K562 (cell line): ENCODE data around the gene OBSCN. TPM values are rescaled to one million over a fixed set of nuclear protein-coding genes. Genes with fewer than 3 reads are reported as not detected.

ENCODE experiments used
- MYBL2 ChIP-seq, 2 experiments: fragments of 450-650 bp in 1 of 2; sonication (generic) in 1 of 2; formaldehyde crosslinking in 1 of 2; IDR thresholded peaks; 2 replicates each; pipeline versions ENCODE4 v1.6.1 to v1.8.1; 2017 to 2022; ENCODE audit warnings: borderline replicate concordance in 1 of 2, inconsistent platforms in 1 of 2, low read depth in 1 of 2, mild to moderate bottlenecking in 1 of 2, missing genetic modification reagents in 1 of 2, moderate library complexity in 1 of 2
- SMC3 ChIP-seq: conservative IDR thresholded peaks from 2 replicates; pipeline ENCODE4 v1.6.1; 2011; ENCODE audit warnings: low read depth, low read length, improper control_type of control experiment; ENCODE audit not compliant: insufficient read depth
- TBL1XR1 ChIP-seq, 2 experiments: IDR thresholded peaks; 2 replicates each; pipeline ENCODE4 v1.6.1; 2012; ENCODE audit warnings: improper control_type of control experiment in 2 of 2, low read length in 2 of 2, mild to moderate bottlenecking in 1 of 2
- ZNF175 ChIP-seq: fragments of 200-800 bp; sonication (Bioruptor generic); IDR thresholded peaks from 2 replicates; pipeline ENCODE4 v1.6.1; 2016; ENCODE audit warnings: low read depth, mild to moderate bottlenecking, missing genetic modification characterization, missing compliant biosample characterization
- ZNF311 ChIP-seq: fragments of 250-450 bp; sonication (Bioruptor Pico); IDR thresholded peaks from 2 replicates; pipeline ENCODE4 v1.4.0; 2020; ENCODE audit warnings: mild to moderate bottlenecking, moderate library complexity
- ZNF316 ChIP-seq: fragments of 450-650 bp; IDR thresholded peaks from 2 replicates; pipeline ENCODE4 v1.6.1; 2016
- ZNF354B ChIP-seq: fragments of 250-450 bp; sonication (Bioruptor Pico); IDR thresholded peaks from 2 replicates; pipeline ENCODE4 v1.4.0; 2020
- polyA plus RNA-seq, 8 experiments: library from polyadenylated mRNA; depleted of rRNA in 4 of 8; stranded (reverse) in 5 of 8; unstranded in 3 of 8; fragments of >200 nt; fragmentation: Nextera tagmentation in 2 of 8; fragmentation: Illumina TruSeq in 1 of 8; extraction: Ambion mirVana in 2 of 8; extraction: Trizol in 1 of 8; gene quantifications; 2 replicates each; pipeline versions ENCODE4 v1.2.1 to v1.2.3, GENCODE V29; 2011 to 2014; ENCODE audit warnings: inconsistent platforms in 1 of 8, missing spikeins in 1 of 8
- total RNA-seq, 7 experiments: library from RNA; depleted of rRNA in 6 of 7; stranded (reverse); fragments of >200 nt in 6 of 7; fragmentation: Illumina TruSeq in 2 of 7; extraction: Trizol in 2 of 7; gene quantifications; 2 replicates each; pipeline versions ENCODE4 v1.2.1 to v1.2.3, GENCODE V29; 2011 to 2021; ENCODE audit warnings: low replicate concordance in 1 of 7
- TF ChIP-seq, protein P1 (sequence below): fragments of 450-650 bp; IDR thresholded peaks from 2 replicates; pipeline ENCODE4 v1.6.1; 2016; ENCODE audit warnings: mild to moderate bottlenecking, moderate library complexity
- TF ChIP-seq, protein P2 (sequence below), 2 experiments: fragments of 250-450 bp in 1 of 2; fragments of 450-650 bp in 1 of 2; sonication (Bioruptor Pico) in 1 of 2; IDR thresholded peaks; 2 replicates each; pipeline versions ENCODE4 v1.6.1 to v1.8.0; 2016 to 2021; ENCODE audit warnings: mild to moderate bottlenecking in 2 of 2, moderate library complexity in 2 of 2, missing compliant biosample characterization in 1 of 2, missing genetic modification characterization in 1 of 2
- TF ChIP-seq, protein P3 (sequence below): IDR thresholded peaks from 3 replicates; pipeline ENCODE4 v1.6.1; 2011; ENCODE audit warnings: borderline replicate concordance, mild to moderate bottlenecking; ENCODE audit not compliant: insufficient read length, insufficient read depth

Gene OBSCN
- total and polyA plus RNA-seq, 9 of the 15 experiments (the other 6 are each of a cell fraction or from before 2014, with no cell fraction given), result 0.18 to 19.7 (median 3.6) TPM

DNA sequence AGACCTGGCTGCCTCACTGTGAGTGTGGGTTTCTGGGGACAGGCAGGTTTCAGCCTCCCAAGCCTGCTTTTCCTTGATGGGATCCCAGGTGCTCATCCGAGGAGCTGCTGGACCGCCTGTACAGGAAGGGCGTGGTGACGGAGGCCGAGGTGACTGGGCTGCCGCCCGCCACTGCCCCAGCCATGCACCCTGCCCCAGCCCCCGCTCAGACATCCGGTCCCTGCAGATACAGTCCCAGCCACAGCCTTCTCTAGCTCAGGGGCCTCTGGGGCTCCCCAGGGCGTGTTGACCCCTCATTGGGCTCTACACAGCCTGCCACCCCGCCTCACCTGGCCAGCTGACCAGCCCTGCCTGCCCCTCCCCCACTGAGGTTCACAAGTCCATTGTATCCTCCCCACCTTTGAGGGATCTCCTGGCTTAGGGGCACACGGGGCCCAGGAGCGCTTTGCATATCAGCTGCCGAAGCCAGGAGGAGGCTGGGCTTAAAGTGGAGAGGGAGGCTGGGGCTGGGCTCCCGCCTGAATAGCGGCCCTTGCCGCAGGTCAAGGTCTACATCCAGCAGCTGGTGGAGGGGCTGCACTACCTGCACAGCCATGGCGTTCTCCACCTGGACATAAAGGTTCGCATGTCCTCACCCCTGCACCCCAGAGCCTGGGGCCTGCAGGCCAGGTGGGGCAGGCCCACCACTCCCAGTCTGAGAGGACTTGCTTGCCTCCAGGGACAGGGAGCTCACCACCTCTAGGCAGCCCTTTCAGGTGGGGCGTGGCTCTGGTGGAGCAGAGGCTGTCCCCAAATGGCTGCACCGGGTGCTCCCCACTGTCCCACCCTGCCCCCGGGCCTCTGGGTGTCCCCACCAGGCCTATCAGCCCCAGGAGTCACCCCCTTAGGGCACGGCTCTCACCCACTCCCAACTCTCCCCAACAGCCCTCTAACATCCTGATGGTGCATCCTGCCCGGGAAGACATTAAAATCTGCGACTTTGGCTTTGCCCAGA is 160.3 kb downstream of the OBSCN start (continued):
- TF ChIP-seq, protein P1, sequence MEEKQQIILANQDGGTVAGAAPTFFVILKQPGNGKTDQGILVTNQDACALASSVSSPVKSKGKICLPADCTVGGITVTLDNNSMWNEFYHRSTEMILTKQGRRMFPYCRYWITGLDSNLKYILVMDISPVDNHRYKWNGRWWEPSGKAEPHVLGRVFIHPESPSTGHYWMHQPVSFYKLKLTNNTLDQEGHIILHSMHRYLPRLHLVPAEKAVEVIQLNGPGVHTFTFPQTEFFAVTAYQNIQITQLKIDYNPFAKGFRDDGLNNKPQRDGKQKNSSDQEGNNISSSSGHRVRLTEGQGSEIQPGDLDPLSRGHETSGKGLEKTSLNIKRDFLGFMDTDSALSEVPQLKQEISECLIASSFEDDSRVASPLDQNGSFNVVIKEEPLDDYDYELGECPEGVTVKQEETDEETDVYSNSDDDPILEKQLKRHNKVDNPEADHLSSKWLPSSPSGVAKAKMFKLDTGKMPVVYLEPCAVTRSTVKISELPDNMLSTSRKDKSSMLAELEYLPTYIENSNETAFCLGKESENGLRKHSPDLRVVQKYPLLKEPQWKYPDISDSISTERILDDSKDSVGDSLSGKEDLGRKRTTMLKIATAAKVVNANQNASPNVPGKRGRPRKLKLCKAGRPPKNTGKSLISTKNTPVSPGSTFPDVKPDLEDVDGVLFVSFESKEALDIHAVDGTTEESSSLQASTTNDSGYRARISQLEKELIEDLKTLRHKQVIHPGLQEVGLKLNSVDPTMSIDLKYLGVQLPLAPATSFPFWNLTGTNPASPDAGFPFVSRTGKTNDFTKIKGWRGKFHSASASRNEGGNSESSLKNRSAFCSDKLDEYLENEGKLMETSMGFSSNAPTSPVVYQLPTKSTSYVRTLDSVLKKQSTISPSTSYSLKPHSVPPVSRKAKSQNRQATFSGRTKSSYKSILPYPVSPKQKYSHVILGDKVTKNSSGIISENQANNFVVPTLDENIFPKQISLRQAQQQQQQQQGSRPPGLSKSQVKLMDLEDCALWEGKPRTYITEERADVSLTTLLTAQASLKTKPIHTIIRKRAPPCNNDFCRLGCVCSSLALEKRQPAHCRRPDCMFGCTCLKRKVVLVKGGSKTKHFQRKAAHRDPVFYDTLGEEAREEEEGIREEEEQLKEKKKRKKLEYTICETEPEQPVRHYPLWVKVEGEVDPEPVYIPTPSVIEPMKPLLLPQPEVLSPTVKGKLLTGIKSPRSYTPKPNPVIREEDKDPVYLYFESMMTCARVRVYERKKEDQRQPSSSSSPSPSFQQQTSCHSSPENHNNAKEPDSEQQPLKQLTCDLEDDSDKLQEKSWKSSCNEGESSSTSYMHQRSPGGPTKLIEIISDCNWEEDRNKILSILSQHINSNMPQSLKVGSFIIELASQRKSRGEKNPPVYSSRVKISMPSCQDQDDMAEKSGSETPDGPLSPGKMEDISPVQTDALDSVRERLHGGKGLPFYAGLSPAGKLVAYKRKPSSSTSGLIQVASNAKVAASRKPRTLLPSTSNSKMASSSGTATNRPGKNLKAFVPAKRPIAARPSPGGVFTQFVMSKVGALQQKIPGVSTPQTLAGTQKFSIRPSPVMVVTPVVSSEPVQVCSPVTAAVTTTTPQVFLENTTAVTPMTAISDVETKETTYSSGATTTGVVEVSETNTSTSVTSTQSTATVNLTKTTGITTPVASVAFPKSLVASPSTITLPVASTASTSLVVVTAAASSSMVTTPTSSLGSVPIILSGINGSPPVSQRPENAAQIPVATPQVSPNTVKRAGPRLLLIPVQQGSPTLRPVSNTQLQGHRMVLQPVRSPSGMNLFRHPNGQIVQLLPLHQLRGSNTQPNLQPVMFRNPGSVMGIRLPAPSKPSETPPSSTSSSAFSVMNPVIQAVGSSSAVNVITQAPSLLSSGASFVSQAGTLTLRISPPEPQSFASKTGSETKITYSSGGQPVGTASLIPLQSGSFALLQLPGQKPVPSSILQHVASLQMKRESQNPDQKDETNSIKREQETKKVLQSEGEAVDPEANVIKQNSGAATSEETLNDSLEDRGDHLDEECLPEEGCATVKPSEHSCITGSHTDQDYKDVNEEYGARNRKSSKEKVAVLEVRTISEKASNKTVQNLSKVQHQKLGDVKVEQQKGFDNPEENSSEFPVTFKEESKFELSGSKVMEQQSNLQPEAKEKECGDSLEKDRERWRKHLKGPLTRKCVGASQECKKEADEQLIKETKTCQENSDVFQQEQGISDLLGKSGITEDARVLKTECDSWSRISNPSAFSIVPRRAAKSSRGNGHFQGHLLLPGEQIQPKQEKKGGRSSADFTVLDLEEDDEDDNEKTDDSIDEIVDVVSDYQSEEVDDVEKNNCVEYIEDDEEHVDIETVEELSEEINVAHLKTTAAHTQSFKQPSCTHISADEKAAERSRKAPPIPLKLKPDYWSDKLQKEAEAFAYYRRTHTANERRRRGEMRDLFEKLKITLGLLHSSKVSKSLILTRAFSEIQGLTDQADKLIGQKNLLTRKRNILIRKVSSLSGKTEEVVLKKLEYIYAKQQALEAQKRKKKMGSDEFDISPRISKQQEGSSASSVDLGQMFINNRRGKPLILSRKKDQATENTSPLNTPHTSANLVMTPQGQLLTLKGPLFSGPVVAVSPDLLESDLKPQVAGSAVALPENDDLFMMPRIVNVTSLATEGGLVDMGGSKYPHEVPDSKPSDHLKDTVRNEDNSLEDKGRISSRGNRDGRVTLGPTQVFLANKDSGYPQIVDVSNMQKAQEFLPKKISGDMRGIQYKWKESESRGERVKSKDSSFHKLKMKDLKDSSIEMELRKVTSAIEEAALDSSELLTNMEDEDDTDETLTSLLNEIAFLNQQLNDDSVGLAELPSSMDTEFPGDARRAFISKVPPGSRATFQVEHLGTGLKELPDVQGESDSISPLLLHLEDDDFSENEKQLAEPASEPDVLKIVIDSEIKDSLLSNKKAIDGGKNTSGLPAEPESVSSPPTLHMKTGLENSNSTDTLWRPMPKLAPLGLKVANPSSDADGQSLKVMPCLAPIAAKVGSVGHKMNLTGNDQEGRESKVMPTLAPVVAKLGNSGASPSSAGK, result no peak; the same call in 1 of the 2 replicates
- TF ChIP-seq SMC3 (no peak), ZNF175 (CRISPR knock-in tag) (no peak), TBL1XR1 (IDR thresholded peaks at IDR 0.05; ENCODE audit: low read length in 2 of 2) (peak in 1 of 2 experiments; percentile 68; a peak in 1 of 4 replicates), ZNF316 (no peak), MYBL2 (IDR thresholded peaks at IDR 0.05; ENCODE audit: low read depth) (no peak), MYBL2 (CRISPR knock-in tag; IDR thresholded peaks at IDR 0.05; ENCODE audit: borderline replicate concordance) (no peak), ZNF311 (CRISPR knock-in tag) (0 out of 2 replicates have a peak, but pooled peaks have one; percentile 46), ZNF354B (CRISPR knock-in tag) (no peak)
- TF ChIP-seq, protein P2, sequence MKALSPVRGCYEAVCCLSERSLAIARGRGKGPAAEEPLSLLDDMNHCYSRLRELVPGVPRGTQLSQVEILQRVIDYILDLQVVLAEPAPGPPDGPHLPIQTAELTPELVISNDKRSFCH (CRISPR knock-in tag; IDR thresholded peaks at IDR 0.05), result no peak
- TF ChIP-seq, protein P2 (tag; IDR thresholded peaks at IDR 0.05), result peak; percentile 53; the same call in 1 of the 2 replicates
- TF ChIP-seq, protein P3, sequence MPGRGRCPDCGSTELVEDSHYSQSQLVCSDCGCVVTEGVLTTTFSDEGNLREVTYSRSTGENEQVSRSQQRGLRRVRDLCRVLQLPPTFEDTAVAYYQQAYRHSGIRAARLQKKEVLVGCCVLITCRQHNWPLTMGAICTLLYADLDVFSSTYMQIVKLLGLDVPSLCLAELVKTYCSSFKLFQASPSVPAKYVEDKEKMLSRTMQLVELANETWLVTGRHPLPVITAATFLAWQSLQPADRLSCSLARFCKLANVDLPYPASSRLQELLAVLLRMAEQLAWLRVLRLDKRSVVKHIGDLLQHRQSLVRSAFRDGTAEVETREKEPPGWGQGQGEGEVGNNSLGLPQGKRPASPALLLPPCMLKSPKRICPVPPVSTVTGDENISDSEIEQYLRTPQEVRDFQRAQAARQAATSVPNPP, result no peak
